Activated CD4-positive, alpha-beta T cell treated with anti-CD3 and anti-CD28 coated beads, Interleukin-2, amount 10 ng/mL, durations not matched to agents 24 days and 14 days (primary cell): Measurements from ENCODE around the gene CYBB. TPM values are rescaled to one million over a fixed set of nuclear protein-coding genes. Genes with fewer than 3 reads are reported as not detected.

Experiments used
- DNase-seq: peaks from one replicate; pipeline ENCODE4 v3.0.0; 2022
- H3K27ac Mint-ChIP-seq: one replicate; pipeline ENCODE4 v1.8.0; 2022; ENCODE audit warnings: mild to moderate bottlenecking, mixed read lengths
- H3K27me3 Mint-ChIP-seq: one replicate; pipeline ENCODE4 v1.8.0; 2022; ENCODE audit warnings: mixed read lengths
- H3K36me3 Mint-ChIP-seq: one replicate; pipeline ENCODE4 v1.8.0; 2022; ENCODE audit warnings: low read depth, mild to moderate bottlenecking, mixed read lengths
- H3K4me1 Mint-ChIP-seq: one replicate; pipeline ENCODE4 v1.8.0; 2021; ENCODE audit warnings: mixed read lengths
- H3K4me3 Mint-ChIP-seq: one replicate; pipeline ENCODE4 v1.8.0; 2022; ENCODE audit warnings: mild to moderate bottlenecking, moderate library complexity, mixed read lengths
- H3K9me3 Mint-ChIP-seq: one replicate; pipeline ENCODE4 v1.8.0; 2021; ENCODE audit warnings: mixed read lengths
- intact Hi-C: fragments of 100-400 bp; cut with micrococcal nuclease; formaldehyde crosslinking; loops from one replicate; pipeline ENCODE4 v1.15.1; 2023
- total RNA-seq: library from RNA; stranded (reverse); gene quantifications from 2 replicates; pipeline ENCODE4 v1.2.3, GENCODE V29; 2022

CYBB gene
- total RNA-seq, 1 donor from 2014 or later: not detected

DNA sequence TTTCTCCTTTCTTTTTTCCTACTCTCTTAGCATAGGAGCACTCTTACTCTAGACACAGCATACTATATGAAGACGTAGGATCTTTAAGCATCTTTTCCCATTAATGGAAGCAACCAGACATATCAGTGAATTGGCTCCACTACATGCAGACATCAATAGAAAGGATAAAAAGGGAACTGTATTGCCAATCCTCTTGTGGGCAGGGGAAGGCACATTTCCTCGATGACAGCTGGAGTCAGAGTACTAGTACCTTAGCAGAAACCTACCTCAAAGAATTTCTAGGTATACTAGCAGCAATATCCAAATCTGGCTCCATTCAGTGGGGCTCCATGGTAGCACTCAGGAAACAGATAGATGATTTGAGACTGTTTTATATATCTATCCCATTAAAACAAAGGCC is 20.1 kb downstream of the CYBB start:
- Mint-ChIP-seq H3K9me3 (no peaks in the 10 kb centered on the region), H3K4me1 (peaks cover 3% of the 10 kb centered on the region), H3K36me3 (no peaks in the 10 kb centered on the region), H3K27me3 (no peaks in the 10 kb centered on the region), H3K4me3 (no peak overlapping the region), H3K27ac (no peak overlapping the region)
- no peak for DNase-seq
- intact Hi-C loops: no loop called here

DNA sequence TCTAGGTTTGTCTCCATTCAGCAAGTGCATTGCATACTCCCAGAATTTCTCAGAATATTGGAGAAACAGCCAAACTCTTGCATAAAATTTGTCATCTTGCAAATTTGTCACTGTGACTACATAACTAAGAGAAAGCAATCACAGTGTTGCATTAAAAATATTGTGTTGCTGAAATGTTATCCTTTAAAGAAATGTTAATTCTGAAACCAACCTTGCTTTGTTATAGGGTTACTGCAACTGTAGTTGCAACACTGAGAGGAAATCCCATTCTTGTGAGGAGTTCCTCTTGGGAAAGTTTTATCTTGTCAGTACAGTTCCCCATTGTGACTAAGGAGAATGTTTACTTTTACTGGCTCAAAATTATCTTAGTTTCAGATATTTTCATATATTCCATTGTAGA is 20.9 kb downstream of the CYBB start:
- H3K4me3 Mint-ChIP-seq: no peak overlapping the region
- no peaks in the 10 kb centered on the region for H3K27me3 Mint-ChIP-seq
- no peak for DNase-seq
- no peaks in the 10 kb centered on the region for H3K9me3 Mint-ChIP-seq
- no peaks in the 10 kb centered on the region for H3K36me3 Mint-ChIP-seq
- H3K27ac Mint-ChIP-seq: no peak overlapping the region
- peaks cover 3% of the 10 kb centered on the region for H3K4me1 Mint-ChIP-seq
- intact Hi-C loops: no loop called here

DNA sequence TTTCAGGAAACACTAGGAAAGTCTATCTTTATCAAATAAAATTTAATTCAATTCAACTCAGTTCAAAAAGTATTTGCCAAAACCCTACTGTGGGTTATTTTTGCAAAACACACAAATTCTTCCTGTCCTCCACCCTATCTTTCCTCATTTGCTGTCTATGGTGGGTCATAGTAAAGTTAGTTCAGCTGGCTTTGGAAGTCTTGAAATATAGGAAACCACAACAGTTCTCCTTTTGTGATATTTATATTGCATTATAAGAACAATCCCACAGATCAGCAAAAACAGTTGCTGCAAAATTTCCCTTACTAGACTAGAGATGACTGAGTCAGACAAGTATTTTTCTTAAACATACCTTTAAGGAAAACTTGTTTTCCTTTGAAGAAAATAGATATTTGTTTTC is 22.2 kb downstream of the CYBB start:
- no peak for DNase-seq
- Mint-ChIP-seq H3K27me3 (no peaks in the 10 kb centered on the region), H3K9me3 (no peaks in the 10 kb centered on the region), H3K4me3 (no peak overlapping the region), H3K4me1 (peaks cover 1% of the 10 kb centered on the region), H3K27ac (no peak overlapping the region), H3K36me3 (no peaks in the 10 kb centered on the region)
- intact Hi-C loops: no loop called here

DNA sequence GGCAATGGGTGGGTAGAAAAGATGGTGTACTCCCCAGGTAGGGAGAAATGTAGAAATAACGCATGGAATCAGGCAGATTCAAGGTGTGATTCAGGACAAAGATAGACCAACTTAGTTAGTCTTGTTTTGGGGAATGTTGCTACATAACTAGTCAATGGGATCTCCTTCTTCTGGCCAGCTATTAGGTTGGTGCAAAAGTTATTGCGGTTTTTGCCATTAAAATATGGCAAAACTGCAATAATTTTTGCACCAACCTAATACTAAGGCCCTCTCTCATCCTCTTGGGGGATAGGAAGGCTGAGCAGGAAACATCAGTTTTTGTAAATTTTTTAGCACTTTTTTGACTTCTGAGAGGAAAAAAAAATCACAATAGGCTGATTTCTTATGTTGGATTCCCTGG is 23.2 kb downstream of the CYBB start:
- H3K4me3 Mint-ChIP-seq: no peak overlapping the region
- intact Hi-C loops: no loop called here
- H3K27ac Mint-ChIP-seq: no peak overlapping the region
- no peak for DNase-seq
- H3K4me1 Mint-ChIP-seq: peaks cover 1% of the 10 kb centered on the region
- H3K27me3 Mint-ChIP-seq: no peaks in the 10 kb centered on the region
- no peaks in the 10 kb centered on the region for H3K36me3 Mint-ChIP-seq
- H3K9me3 Mint-ChIP-seq: no peaks in the 10 kb centered on the region

DNA sequence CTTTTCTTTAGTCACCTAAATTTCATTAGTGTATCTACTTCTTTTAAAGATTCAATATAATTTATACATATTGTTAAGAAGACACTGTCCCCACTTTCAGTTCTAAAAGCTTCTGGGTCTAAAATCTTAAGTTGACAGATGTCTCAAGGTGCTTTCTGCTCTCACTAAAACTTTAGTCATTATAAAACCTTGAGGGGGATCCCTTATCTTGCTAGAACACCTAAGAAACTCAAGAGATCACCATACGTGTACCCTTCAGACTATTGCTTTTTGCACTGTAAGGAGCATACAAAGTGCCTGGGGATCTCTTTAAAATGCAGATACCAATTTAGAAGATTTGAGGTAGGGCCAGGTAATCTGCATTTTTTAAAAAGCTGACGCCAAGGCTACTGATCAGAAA is 30.1 kb downstream of the CYBB start:
- H3K9me3 Mint-ChIP-seq: no peaks in the 10 kb centered on the region
- no peaks in the 10 kb centered on the region for H3K36me3 Mint-ChIP-seq
- H3K4me3 Mint-ChIP-seq: no peak overlapping the region
- H3K4me1 Mint-ChIP-seq: peaks cover 7% of the 10 kb centered on the region
- H3K27me3 Mint-ChIP-seq: no peaks in the 10 kb centered on the region
- no peak overlapping the region for H3K27ac Mint-ChIP-seq
- DNase-seq: no peak
- intact Hi-C loops: no loop called here

DNA sequence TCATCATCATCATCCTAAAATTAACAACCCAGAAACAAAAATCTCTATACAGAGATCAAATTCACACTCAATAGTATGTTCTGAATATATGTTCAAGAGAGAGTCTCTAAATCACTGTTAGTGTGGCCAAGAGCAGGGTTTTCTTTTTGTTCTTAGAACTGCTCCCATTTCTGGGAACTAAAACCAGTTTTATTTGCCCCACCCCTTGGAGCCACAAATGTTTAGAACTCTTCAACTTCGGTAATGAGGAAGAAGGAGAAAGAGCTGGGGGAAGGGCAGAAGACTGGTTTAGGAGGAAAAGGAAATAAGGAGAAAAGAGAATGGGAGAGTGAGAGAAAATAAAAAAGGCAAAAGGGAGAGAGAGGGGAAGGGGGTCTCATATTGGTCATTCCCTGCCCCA is 32.3 kb downstream of the CYBB start:
- H3K27ac Mint-ChIP-seq: peak overlapping the region; percentile 62
- no peaks in the 10 kb centered on the region for H3K27me3 Mint-ChIP-seq
- no peaks in the 10 kb centered on the region for H3K36me3 Mint-ChIP-seq
- H3K9me3 Mint-ChIP-seq: no peaks in the 10 kb centered on the region
- H3K4me3 Mint-ChIP-seq: no peak overlapping the region
- intact Hi-C loops: no loop called here
- no peak for DNase-seq
- H3K4me1 Mint-ChIP-seq: peaks cover 5% of the 10 kb centered on the region

DNA sequence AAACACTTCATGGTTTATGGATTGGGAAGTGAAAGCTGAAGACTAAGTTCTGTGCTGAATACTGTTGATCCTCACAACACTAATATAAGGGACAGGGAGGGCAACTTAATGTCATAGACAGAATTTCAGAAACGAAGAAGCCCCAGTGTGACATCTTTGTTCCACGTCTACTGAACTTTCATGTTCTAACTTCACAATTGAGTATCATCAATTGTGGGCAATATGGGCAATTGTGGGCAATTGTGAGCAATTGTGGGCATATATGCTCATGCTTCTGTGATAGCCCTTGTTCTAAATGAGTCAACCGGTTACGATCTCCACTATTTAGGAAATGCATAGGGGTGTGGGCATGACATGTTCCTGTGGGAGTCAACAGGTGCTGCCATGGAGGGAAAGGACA is 33.7 kb downstream of the CYBB start:
- intact Hi-C loops: no loop called here
- Mint-ChIP-seq H3K27me3 (no peaks in the 10 kb centered on the region), H3K27ac (no peak overlapping the region), H3K9me3 (no peaks in the 10 kb centered on the region), H3K4me1 (peaks cover 5% of the 10 kb centered on the region), H3K36me3 (no peaks in the 10 kb centered on the region), H3K4me3 (no peak overlapping the region)
- DNase-seq: no peak

DNA sequence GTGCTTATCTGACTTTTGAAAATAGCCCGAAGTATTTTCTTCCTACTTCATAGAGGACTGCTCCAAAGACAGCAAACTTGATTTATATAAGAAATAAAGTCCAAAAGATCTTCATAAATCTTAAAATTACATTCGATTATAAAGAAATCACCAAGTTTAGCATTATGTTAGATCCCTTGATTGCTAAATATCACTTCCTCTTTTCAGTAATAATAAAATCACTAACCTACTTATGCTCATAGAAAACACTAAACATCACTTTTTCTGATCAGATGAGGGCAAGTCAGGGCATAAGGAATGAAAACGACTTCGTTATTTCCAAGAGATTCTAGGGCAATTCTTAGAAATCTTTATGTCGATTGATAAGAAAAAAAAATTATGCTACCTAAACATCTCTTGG is 35.5 kb downstream of the CYBB start:
- H3K4me1 Mint-ChIP-seq: peaks cover 5% of the 10 kb centered on the region
- DNase-seq: no peak
- H3K4me3 Mint-ChIP-seq: no peak overlapping the region
- no peaks in the 10 kb centered on the region for H3K27me3 Mint-ChIP-seq
- no peaks in the 10 kb centered on the region for H3K36me3 Mint-ChIP-seq
- intact Hi-C loops: no loop called here
- no peaks in the 10 kb centered on the region for H3K9me3 Mint-ChIP-seq
- H3K27ac Mint-ChIP-seq: no peak overlapping the region

DNA sequence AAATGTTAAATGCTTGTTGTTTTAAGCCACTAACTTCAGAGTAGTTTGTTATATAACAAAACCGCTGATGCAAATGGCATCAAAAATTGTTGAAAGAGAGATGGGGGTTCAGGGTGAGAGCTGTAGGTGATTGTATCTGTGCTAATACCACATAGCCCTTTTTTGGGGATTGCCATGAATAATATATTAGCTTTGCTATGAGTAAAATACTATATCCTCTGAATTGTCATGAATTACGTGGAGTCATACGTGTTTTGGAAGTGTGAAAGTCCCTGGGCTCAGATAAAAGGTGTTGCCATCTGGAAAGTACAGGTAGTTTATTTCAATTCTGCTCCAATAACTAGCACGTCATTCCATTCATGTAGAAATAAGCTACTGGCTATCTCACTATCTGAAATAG is 36.9 kb downstream of the CYBB start:
- no peaks in the 10 kb centered on the region for H3K36me3 Mint-ChIP-seq
- intact Hi-C loops: no loop called here
- no peak overlapping the region for H3K27ac Mint-ChIP-seq
- H3K4me1 Mint-ChIP-seq: peaks cover 5% of the 10 kb centered on the region
- no peak overlapping the region for H3K4me3 Mint-ChIP-seq
- DNase-seq: no peak
- H3K9me3 Mint-ChIP-seq: no peaks in the 10 kb centered on the region
- H3K27me3 Mint-ChIP-seq: no peaks in the 10 kb centered on the region

DNA sequence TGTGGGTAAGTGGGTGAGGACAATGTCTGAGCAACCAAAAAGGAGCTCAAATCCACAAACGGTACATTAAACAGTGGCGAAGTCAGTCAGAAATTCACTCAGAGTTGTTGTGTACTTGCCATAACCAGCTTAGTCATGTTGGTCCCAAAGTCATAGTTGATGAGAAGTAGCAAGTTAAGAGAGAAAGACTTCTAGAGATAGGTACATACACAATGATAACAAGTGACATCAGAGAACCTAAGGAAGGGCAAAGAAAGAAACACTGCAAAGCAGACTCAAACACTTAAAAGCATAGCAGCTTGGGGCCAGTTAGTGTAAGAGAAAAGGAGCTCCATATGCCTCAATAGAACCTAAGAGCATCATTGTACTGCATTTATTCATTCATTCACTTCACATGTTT is 37.3 kb downstream of the CYBB start:
- Mint-ChIP-seq H3K4me1 (peaks cover 1% of the 10 kb centered on the region), H3K36me3 (no peaks in the 10 kb centered on the region), H3K4me3 (no peak overlapping the region), H3K27me3 (no peaks in the 10 kb centered on the region), H3K9me3 (no peaks in the 10 kb centered on the region), H3K27ac (no peak overlapping the region)
- no peak for DNase-seq
- intact Hi-C loops: no loop called here

DNA sequence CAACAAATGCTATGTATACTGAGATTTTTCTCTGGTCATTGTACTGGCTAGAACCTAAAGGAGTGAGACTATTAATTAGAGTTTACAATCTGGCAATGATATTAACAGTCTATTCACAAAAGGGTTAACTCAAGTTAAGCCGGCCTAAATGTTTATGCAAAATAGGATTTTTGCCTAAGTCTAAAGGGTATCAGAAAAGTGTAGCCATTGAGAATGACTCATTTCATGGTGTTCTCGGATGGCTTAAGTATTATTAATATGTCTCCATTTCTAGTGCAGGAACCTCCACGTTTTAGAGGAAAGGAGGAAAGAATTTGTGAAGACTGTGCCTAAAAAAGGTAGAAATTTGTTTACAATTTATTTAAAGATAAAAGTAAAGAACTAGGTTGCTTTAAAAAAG is 37.7 kb downstream of the CYBB start:
- intact Hi-C loops: no loop called here
- H3K4me3 Mint-ChIP-seq: no peak overlapping the region
- no peak overlapping the region for H3K27ac Mint-ChIP-seq
- no peak for DNase-seq
- H3K4me1 Mint-ChIP-seq: no peaks in the 10 kb centered on the region
- H3K27me3 Mint-ChIP-seq: no peaks in the 10 kb centered on the region
- no peaks in the 10 kb centered on the region for H3K9me3 Mint-ChIP-seq
- H3K36me3 Mint-ChIP-seq: no peaks in the 10 kb centered on the region

DNA sequence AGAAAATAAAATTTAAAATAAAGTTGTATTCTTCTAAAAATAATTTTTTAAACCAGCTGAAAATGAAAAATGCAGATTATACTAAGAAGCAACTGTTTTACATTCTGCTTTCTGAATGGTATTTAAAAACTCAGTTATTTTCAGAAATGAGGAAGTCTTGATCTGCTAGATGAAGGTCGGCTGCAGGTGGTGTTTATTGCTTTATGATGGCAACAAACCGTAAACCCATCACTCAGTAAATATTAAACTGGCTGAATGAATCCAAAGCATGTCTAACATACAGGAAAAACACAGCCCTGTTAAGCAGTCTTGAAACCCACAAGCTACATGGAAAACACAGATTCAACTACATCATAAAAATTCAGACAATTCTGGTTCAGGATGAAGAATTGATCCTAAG is 38.2 kb downstream of the CYBB start:
- Mint-ChIP-seq H3K27me3 (no peaks in the 10 kb centered on the region), H3K4me1 (no peaks in the 10 kb centered on the region), H3K36me3 (no peaks in the 10 kb centered on the region), H3K4me3 (no peak overlapping the region), H3K27ac (no peak overlapping the region), H3K9me3 (no peaks in the 10 kb centered on the region)
- DNase-seq: no peak
- intact Hi-C loops: no loop called here

DNA sequence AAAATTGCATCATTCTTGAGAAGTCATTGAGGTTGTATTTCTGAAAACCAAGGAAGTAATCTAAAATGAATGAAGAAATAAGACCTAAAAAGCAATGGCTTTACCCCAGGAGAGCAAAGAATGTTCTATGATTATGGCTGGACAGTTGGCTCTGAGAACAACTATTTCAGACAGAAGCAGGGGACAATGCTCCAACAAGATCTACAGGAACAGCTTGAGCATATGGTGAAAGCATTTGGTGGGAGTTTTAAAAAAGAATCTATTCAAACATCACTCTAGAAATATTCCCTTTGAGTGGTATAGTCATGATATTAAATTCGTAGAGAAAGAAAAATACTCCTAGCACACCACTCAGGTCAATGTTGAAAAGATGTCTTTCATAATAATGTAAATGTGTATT is 40.8 kb downstream of the CYBB start:
- no peak overlapping the region for H3K4me3 Mint-ChIP-seq

DNA sequence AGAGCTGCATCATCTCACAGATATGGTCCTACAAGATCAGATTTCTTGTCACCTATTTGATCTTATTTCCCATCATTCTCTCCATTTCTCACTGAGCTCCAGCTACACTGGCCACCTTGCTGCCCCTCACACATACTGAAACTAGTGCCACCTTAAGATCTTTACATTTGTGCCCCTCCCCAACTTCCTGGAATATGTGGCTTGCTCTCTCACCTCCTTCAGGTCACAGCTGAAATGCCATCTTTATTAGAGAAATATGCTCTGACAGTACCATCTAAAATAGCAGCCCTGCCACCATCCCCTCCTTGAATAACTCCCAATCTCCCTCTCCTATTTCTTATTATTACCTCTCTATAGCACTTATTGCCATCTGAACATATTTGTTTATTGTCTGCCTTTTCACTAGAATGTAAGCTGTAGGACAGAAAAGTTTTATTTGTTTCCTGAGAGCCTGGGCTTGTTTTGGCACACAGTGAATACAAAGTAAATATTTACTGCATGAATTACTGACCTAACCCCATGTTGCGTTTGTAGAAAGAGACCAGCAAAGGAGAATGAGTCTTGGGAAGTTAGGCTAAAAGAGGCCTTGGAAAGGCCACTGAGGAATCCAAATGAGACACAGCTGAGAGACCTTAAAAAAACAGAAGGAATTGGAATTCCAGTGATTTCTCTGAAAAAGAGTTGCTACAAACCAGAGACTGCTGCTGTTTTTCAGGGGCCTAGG is 44.8 kb downstream of the CYBB start:
- Mint-ChIP-seq H3K4me3 (no peak overlapping the region), H3K36me3 (no peaks in the 10 kb centered on the region), H3K27me3 (no peaks in the 10 kb centered on the region), H3K4me1 (peaks cover 13% of the 10 kb centered on the region), H3K27ac (no peak overlapping the region), H3K9me3 (no peaks in the 10 kb centered on the region)
- intact Hi-C loops: loop anchor here (1.0 to 10.0 kb wide), 2 partner anchors 79 to 250 kb away; partner anchors contain the start of gene LANCL3
- no peak for DNase-seq

More for the DNA sequence above, 40.8 kb downstream of the CYBB start:
- intact Hi-C loops: loop anchor here (10.0 kb wide), 1 partner anchor 246 kb away; the partner anchor contains the start of gene LANCL3
- Mint-ChIP-seq H3K36me3 (no peaks in the 10 kb centered on the region), H3K4me1 (peaks cover 12% of the 10 kb centered on the region), H3K27me3 (no peaks in the 10 kb centered on the region), H3K9me3 (no peaks in the 10 kb centered on the region), H3K27ac (no peak overlapping the region)
- no peak for DNase-seq
